HG02970 (cell line): ENCODE data around the gene MAP3K13.
"Not testable (repeated sequence)": the region's sequence is repeated elsewhere in the genome, so short reads cannot be mapped to it uniquely, and the experiment has no call there.

ENCODE experiments used
- ATAC-seq: cut with Tn5 transposase; IDR thresholded peaks from one replicate; pipeline ENCODE4 v1.9.1; 2021; ENCODE audit warnings: mild to moderate bottlenecking, moderate library complexity, moderate number of reproducible peaks; ENCODE audit not compliant: unreplicated experiment, low FRiP score

The MAP3K13 gene

DNA sequence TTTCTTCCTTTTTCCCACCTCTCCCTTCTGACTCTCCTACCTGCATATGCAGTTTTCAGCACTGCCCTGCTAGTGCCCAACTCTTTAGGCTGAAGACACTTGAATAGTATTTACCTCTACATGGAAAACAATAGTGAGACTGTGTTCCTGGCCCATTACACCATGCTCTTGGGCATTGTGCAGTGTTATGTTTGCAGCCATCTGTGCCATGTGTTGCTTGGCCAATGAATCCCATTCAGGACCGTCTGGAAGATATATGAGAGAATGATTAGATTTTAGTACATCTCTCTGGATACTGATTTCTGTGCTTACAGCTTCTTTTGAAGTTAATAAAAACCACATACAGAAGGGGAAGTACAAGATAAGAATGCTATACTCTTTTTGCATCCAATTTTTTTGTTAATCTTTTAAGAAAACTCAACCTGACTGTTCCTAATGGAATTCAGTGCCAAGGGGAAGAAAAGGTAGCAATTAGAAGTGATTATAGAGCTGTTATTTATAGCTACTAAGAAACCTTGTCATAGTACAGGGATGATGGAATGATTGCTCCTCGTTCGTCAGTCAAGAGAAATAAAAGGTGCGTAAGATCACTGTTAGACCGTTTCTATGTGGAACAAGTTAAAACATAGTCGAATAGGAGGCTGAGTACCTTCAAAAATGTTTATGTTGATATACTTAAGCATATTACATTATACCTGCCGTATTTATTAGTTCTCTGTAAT lies 77.0 kb downstream of the MAP3K13 start:
- no peak for ATAC-seq

DNA sequence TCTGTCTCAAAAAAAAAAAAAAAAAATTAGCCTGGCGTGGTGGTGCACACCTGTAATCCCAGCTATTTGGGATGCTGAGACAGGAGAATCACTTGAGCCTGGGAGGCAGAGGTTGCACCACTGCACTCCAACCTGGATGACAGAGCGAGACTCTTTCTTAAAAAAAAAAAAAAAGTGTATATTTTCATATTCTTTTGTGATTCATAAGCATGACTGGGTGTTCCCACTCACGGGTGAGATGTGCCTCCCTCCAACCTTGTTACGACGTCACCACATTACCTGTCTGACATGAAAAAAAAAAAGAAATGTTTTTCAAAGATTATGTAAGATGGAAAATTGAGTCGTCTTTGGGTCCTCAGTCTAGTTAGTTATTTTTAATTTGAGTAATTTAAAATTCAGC lies 79.1 kb downstream of the MAP3K13 start:
- no peak for ATAC-seq

DNA sequence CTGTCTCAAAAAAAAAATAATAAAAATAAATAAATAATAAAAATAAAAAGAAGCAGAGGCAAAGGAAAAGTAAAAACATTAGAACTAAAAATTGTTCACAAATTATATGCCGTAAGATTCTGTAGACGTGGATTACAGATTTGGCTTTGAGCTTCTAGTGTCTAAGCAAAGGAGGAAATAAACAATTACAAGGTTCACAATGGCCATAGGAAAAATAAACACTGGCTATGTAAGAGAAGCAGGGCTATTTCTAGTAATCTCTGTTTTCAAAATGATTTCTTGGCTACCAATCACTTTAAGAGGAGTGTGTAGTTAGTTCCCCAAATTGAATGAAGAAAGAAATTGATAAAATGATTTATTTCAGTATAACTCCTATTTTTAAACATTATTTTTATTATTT lies 81.4 kb downstream of the MAP3K13 start:
- no peak for ATAC-seq

DNA sequence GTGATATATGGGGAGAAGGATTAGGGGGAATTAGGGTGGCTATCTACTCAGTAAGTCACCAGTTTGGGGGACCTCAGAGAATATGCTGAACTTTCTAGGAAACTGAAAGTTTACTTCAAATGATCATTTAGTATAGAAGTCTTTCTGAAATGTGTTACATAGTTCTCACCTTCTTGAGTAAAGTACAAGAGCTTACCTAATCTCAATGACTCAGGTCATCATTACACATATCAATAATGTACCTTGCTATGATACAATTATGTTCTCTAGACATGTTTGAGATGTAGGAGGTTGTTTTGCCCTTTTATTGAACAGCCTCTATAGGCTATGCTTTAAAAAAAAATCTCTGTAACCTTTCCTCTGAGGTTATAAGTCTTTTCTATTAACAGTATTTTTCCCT lies 85.2 kb downstream of the MAP3K13 start:
- no peak for ATAC-seq

DNA sequence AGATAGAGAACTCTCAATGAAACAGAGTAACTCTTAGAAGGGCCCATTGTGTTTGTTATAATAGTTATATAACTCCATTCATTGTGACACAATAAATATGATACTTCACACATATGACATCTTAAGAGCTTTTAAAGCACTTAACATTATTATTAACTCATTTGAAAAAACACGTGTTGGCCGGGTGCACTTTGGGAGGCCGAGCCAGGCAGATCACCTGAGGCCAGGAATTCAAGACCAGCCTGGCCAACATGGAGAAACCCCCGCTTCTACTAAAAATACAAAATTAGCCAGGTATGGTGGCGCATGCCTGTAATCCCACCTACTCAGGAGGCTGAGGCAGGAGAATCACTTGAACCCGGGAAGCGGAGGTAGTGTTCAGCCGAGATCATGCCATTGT lies 88.5 kb downstream of the MAP3K13 start:
- not testable (repeated sequence) for ATAC-seq

DNA sequence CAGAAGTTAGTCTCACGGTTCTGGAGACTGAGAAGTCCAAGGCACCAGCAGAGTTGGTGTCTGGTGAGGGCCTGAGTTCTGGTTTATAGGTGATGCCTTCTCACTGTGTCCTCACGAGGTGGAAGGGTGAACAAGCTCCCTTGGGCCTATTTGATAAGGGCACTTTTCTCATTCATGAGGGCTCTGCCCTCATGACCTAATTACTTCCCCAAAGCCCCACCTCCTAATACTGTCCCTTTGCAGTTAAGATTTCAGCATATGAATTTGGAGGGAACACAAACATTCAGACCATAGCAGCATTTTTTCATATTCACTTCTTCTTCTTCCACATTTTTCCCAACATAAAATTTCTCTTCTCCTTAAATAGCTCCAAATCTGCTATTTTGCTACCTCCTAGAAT lies 94.4 kb downstream of the MAP3K13 start:
- ATAC-seq = no peak

DNA sequence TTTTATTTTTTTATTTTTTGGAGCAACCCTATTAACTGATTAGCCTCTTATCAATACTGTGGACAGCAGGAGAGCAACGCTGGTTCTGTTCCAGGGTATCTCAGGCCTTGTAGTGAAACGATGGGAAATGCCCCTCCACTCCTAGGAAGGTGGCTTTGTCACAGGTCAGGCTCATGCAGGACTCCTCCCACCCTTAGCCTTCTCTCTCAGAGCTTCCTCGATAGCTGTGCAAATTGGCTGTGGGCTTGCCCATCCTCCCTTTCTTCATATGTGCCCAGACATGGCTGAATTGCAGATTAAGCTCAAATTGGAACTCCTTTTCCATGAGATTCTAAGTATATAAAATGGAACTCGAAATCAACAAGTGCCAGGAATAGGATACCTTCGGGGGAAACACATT lies 97.4 kb downstream of the MAP3K13 start:
- ATAC-seq = no peak

DNA sequence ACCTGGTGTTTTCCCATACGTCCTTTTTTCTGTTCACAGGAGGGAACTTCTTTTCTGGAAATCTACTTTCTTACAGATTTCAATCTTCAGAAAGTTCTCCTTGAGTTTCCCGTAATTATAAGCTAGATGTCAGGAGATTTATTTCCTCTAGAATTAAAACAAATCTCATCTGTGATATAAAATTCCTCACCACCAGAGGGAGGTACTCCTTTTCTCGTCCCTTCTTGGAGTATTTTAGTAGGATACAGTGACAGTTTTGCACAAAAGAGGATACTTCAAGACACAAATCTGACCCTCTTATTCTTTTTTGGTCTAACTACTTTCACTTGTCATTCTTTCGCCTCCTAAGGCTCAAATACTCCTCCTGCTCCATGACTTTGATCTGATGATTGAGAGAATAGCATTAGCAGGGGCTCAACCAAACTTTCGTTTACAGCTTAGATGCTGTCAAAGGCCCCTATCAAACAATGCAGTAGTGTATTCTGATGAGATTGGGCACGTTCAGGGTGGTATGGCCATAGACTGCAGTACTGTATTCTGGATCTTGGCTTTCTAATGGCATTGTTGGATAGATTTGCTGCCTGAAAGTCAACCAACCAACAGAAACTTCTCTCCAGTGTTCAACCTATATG lies 97.9 kb downstream of the MAP3K13 start:
- ATAC-seq = no peak

DNA sequence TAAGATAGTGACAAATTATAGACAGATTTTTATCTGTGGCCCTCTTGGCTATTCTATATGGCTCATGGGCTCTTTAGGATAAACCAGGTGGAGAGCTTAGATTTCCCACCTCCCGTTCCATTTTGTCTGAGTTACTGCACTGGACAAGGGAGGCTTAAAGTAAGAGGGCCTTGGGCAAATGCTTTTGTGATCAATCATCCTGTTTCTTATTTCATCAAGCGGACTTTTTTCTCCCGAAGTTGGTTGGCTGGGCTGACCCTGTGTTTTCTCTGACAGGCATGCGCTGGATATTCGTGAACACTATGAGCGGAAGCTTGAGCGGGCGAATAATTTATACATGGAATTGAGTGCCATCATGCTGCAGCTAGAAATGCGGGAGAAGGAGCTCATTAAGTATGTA lies 102.5 kb downstream of the MAP3K13 start:
- ATAC-seq = no peak

DNA sequence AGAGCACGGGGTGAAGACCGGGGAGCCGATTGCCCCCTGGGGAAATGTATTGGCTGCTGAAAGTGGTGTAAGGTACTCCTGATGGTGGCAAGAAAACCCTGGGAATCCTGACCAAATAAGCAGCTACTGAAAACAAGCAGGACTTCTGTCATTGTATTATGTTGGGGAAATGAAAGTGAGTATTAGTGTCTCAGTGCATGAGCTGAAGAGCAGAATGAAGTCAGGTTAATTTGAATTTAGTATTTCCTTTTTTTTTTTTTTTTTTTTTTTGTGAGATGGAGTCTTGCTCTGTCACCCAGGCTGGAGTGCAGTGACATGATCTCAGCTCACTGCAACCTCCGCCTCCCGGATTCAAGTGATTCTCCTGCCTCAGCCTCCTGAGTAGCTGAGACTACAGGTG lies 103.2 kb downstream of the MAP3K13 start:
- ATAC-seq = not testable (repeated sequence)

DNA sequence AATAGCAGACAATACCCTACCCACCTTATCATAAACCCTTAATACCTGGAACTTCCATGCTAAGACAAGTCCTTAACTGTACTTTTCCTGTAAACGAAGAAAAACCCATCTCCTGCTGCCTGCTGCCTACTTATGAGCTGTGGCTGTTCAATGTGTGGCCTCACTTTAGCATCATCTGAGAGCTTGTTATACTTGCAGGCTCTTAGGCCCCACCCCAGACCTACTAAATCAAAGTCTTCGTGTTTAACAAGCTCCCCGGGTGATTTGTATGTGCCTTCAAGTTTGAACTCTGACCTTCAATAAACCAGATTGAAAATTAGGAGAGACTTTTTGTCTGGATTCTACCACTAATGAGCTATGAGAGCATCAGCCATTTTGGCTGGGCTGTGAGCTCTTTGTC lies 106.6 kb downstream of the MAP3K13 start:
- no peak for ATAC-seq

DNA sequence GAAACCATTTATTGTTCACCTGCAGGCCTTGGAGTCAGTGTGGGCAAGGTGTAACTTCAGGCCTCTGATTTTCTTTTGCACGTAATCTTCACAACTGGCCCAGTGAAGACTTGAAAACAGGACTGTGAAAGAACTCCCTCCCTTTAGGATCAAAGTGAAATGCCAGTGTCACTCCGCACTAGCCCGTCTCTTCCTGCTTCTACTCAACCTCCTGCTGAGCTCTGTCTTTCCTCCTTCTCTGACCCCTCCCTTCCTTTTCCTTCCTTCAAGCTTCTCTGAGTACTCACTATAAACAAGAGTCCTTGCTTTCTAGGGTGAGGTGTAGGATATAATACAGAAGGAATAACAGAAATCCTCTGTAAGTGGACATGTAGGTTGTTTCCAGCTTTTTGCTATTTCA lies 107.4 kb downstream of the MAP3K13 start:
- ATAC-seq = no peak

DNA sequence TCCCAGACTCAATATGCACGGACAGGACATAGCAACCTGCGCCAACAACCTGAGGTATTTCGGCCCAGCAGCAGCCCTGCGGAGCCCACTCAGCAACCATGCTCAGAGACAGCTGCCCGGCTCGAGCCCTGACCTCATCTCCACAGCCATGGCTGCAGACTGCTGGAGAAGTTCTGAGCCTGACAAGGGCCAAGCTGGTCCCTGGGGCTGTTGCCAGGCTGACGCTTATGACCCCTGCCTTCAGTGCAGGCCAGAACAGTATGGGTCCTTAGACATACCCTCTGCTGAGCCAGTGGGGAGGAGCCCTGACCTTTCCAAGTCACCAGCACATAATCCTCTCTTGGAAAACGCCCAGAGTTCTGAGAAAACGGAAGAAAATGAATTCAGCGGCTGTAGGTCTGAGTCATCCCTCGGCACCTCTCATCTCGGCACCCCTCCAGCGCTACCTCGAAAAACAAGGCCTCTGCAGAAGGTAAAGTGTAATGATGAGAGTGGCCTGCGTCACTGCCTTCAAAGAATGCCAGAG lies 110.4 kb downstream of the MAP3K13 start:
- no peak for ATAC-seq

DNA sequence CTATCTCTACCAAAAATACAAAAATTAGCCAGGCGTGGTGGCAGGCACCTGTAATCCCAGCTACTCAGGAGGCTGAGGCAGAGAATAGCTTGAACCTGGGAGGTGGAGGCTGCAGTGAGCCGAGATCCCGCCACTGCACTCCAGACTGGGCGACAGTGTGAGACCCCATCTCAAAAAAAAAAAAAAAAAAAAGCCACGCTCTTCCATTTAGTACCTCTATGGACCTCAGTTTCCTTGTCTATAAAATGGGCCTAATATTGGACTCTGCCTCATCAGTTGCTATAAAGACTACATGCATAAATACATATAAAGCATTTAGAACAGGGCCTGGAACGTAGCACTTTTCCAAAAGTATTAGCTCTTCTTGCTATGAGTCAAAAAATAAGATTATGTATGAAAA lies 112.0 kb downstream of the MAP3K13 start:
- not testable (repeated sequence) for ATAC-seq

DNA sequence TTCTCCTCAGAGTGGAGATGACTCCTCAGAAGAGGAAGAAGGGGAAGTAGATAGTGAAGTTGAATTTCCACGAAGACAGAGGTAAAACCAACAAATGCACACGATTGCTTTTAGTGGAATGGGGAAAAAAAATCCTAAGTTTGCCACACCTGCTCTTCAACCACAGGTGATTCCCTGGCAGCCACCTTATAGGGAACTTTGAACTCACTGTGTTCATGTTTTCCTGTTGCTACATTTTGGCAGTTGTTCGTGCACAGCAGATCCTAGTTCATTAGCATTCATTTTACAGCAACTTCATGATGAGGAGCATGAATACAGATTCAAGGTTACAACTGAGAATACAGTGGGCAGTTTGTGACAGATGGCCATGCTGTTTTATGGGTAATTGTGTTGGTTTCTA lies 114.4 kb downstream of the MAP3K13 start:
- ATAC-seq = no peak

DNA sequence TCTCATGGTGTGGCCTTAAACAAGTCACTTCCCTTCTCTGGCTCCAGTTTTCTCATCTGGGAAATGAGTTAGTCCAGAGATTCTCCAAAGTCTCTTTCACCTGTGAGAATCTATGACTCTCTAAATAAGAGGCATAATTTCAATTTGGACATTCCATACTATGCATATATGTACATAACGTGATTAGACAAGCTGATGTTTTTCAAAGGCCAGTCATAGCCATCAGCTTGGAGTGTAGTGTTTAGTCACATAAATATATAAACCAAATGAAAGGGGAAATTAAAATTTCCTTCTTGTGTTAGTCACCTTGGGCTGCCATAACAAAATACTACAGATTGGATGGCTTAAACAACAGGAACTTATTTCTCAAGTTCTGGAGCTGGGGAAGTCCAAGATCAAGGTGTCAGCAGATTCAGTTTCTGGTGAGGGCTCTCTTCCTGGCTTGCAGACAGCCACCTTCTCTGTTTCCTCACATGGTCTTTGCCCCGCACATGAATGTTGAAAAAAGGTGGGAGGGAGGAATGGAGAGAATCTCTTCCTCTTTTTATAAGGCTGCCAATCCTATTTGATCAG lies 116.5 kb downstream of the MAP3K13 start:
- ATAC-seq = no peak

DNA sequence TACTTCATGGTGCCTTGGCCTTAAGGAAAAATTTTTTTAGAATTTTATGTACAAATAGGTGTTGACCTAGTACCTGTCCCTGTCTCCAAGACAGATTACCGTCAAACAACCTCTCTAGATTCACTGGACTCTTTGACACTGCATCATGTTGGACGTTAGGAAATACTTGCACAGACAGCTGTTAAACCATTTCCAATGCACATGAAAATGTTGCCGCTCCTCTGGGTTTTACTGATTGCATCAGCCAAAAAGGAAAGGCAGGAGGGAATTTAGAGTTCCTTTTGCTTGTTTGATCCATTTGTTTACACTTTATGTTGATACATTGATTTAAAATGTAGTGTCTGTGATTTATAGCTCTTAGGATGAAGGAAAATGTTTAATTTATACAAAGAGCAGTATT lies 121.4 kb downstream of the MAP3K13 start:
- ATAC-seq = no peak

DNA sequence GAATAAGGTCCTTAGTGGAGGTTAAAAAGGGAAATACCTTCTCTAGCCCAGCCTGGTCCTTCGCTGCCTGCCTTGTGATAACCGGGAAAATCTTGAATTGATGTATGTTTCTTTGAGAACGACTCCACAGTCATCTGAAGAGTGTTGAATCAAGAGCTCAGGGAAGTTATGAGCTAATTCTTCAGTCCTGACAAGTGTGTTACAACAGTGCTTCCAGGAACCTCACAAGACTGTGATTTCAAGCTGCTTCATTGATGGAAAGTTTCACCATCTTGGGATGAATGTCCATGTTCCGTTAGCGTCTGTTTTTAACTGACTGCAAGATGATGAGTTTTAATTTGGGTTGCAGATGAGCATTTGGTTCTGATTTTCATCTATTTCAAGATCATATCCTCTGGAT lies 123.5 kb downstream of the MAP3K13 start:
- no peak for ATAC-seq

DNA sequence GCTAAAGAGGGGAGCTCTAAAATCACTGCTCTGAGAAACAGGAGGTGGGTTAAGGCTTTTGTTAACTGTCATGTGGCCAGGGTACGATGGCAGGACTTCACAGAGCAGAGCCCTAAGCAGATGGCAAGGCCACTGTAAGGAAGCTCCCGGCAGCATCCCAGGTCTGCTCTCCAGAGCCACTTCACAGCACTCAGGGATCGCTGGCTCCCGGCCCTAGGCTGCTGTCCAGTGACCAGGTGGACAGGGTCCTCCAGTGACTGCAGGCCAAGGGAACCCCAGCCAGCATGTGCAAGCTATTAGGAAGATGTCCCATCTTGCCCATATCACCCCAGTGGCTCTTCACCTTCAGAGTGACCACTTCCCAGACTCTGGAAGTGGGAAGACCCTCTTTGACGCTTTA lies 125.5 kb downstream of the MAP3K13 start:
- no peak for ATAC-seq

DNA sequence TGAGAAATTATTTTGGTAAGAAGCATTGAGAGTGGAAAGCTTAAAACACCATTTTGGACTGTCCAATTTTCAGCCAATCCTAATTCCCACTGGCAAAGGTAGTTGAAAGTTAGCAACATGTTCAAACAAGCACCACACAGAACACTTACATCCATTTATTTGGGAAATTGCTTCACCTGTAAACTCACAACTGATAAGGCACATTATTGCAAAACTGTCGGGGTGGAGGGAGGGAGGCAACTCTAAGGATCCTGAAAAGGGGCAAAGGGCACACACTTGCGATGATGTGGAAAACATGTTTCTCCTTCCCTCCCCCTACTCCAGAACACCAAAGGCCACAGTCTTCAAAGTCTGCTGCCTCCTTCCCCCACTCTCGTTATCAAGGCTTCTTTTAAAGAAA lies 126.5 kb downstream of the MAP3K13 start:
- no peak for ATAC-seq

DNA sequence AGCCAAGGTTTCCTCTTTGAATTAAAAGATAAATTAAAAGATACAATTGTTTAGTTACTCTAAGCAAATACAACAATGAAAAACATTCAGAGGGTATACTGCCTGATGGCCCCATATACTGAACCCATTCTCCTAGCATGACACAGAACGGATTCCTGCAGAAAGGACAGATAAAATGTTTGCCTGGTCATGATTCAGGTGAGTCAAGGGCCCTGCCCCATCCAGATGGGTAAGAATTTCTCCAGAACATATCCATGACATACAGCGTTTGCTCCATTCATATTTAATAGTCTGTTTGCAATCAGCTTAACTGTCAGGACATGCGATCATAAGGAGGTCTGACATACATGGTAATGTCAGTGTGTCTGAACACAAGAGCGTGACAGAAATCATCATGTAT lies 127.3 kb downstream of the MAP3K13 start:
- ATAC-seq = no peak
